ENCODE data around the gene SDF4. TPM values are rescaled to one million over a fixed set of nuclear protein-coding genes. Genes with fewer than 3 reads are reported as not detected.

The SDF4 gene
- total and polyA plus RNA-seq, 2 of the 13 experiments (the other 11 are each of a cell fraction or from before 2014, with no cell fraction given), result 80.8 to 107 TPM

- TF ChIP-seq HNF1B (CRISPR knock-in tag; IDR thresholded peaks at IDR 0.05) (peak; percentile 99), MYC (CRISPR knock-in tag; IDR thresholded peaks at IDR 0.05; ENCODE audit: borderline replicate concordance) (0 out of 2 replicates have a peak, but pooled peaks have one; percentile 18), PAXIP1 (CRISPR knock-in tag; conservative IDR thresholded peaks at IDR 0.05) (peak; percentile 42; the same call in 1 of the 2 replicates), TBX2 (CRISPR knock-in tag; IDR thresholded peaks at IDR 0.05; ENCODE audit: borderline replicate concordance) (peak; percentile 16; the same call in 1 of the 2 replicates), FOSL2 (CRISPR knock-in tag; IDR thresholded peaks at IDR 0.05) (peak; percentile 4; the same call in 1 of the 2 replicates), TRIM22 (IDR thresholded peaks at IDR 0.05) (no peak), UBTF (CRISPR knock-in tag; IDR thresholded peaks at IDR 0.05) (0 out of 2 replicates have a peak, but pooled peaks have one; percentile 0), SP5 (CRISPR knock-in tag; IDR thresholded peaks at IDR 0.05; ENCODE audit: borderline replicate concordance, low read depth) (no peak)
- TF ChIP-seq, protein P1, sequence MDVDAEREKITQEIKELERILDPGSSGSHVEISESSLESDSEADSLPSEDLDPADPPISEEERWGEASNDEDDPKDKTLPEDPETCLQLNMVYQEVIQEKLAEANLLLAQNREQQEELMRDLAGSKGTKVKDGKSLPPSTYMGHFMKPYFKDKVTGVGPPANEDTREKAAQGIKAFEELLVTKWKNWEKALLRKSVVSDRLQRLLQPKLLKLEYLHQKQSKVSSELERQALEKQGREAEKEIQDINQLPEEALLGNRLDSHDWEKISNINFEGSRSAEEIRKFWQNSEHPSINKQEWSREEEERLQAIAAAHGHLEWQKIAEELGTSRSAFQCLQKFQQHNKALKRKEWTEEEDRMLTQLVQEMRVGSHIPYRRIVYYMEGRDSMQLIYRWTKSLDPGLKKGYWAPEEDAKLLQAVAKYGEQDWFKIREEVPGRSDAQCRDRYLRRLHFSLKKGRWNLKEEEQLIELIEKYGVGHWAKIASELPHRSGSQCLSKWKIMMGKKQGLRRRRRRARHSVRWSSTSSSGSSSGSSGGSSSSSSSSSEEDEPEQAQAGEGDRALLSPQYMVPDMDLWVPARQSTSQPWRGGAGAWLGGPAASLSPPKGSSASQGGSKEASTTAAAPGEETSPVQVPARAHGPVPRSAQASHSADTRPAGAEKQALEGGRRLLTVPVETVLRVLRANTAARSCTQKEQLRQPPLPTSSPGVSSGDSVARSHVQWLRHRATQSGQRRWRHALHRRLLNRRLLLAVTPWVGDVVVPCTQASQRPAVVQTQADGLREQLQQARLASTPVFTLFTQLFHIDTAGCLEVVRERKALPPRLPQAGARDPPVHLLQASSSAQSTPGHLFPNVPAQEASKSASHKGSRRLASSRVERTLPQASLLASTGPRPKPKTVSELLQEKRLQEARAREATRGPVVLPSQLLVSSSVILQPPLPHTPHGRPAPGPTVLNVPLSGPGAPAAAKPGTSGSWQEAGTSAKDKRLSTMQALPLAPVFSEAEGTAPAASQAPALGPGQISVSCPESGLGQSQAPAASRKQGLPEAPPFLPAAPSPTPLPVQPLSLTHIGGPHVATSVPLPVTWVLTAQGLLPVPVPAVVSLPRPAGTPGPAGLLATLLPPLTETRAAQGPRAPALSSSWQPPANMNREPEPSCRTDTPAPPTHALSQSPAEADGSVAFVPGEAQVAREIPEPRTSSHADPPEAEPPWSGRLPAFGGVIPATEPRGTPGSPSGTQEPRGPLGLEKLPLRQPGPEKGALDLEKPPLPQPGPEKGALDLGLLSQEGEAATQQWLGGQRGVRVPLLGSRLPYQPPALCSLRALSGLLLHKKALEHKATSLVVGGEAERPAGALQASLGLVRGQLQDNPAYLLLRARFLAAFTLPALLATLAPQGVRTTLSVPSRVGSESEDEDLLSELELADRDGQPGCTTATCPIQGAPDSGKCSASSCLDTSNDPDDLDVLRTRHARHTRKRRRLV (CRISPR knock-in tag; IDR thresholded peaks at IDR 0.05), result no peak
- TF ChIP-seq, protein P2, sequence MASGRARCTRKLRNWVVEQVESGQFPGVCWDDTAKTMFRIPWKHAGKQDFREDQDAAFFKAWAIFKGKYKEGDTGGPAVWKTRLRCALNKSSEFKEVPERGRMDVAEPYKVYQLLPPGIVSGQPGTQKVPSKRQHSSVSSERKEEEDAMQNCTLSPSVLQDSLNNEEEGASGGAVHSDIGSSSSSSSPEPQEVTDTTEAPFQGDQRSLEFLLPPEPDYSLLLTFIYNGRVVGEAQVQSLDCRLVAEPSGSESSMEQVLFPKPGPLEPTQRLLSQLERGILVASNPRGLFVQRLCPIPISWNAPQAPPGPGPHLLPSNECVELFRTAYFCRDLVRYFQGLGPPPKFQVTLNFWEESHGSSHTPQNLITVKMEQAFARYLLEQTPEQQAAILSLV (CRISPR knock-in tag; IDR thresholded peaks at IDR 0.05; ENCODE audit: borderline replicate concordance), result 0 out of 2 replicates have a peak, but pooled peaks have one; percentile 51
Observed at GRCh38 chr1:1168451-1169411, 63.1 kb downstream of the SDF4 start (continued).
